ENCODE data around the gene SYT13. TPM values are rescaled to one million over a fixed set of nuclear protein-coding genes. Genes with fewer than 3 reads are reported as not detected.

SYT13 gene
- total RNA-seq, 3 donors from 2014 or later, result 7.5 to 28.6 (median 22.7) TPM

- no peak overlapping the region for H3K4me3 ChIP-seq
- intact Hi-C loops (cut with DNase I, micrococcal nuclease), result no loop called here
- ATAC-seq, result no peak
- TF ChIP-seq CTCF (IDR thresholded peaks at IDR 0.05), result no peak
- H3K9me3 ChIP-seq, result no peaks in the 10 kb centered on the region
- no peaks in the 10 kb centered on the region for H3K36me3 ChIP-seq (ENCODE audit: low read depth)
- no peak for DNase-seq
- H3K4me1 ChIP-seq (ENCODE audit: low read depth), result no peaks in the 10 kb centered on the region
These were observed 60.9 kb downstream of the SYT13 start for GRCh38 chr11:45225277-45225676.

- ATAC-seq (no peak), DNase-seq (no peak)
- TF ChIP-seq CTCF (IDR thresholded peaks at IDR 0.05), result no peak
- intact Hi-C loops (cut with DNase I, micrococcal nuclease), result no loop called here
- Histone ChIP-seq H3K36me3 (ENCODE audit: low read depth) (no peaks in the 10 kb centered on the region), H3K4me3 (no peak overlapping the region), H3K4me1 (ENCODE audit: low read depth) (no peaks in the 10 kb centered on the region), H3K9me3 (no peaks in the 10 kb centered on the region)
These were observed 61.4 kb downstream of the SYT13 start for GRCh38 chr11:45224766-45225165.

DNA sequence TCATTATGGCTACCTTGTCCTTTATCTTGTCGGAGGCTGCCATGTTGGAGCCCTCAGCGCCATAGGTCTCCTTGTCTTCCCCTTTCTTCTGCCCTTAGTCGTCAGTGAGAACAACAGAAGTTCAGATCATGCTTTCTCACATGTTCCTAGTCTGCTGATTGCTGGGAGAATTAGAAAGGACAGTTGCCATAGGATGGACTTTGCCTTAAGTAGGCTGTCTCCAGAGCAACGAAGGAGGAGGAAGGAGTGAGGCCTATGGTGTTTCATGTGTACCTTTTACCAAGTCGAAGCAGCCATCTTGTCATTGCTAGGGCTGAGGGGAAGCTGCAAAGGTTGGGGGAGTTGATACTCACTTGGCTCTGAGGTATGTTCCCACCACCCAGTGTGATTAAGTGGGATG is 62.6 kb downstream of the SYT13 start:
- no peak for ATAC-seq
- intact Hi-C loops (cut with DNase I, micrococcal nuclease), result no loop called here
- DNase-seq, result no peak
- Histone ChIP-seq H3K36me3 (ENCODE audit: low read depth) (no peaks in the 10 kb centered on the region), H3K4me1 (ENCODE audit: low read depth) (no peaks in the 10 kb centered on the region), H3K9me3 (no peaks in the 10 kb centered on the region), H3K4me3 (no peak overlapping the region)
- no peak for TF ChIP-seq CTCF (IDR thresholded peaks at IDR 0.05)

- no peaks in the 10 kb centered on the region for H3K4me1 ChIP-seq (ENCODE audit: low read depth)
- no peak overlapping the region for H3K4me3 ChIP-seq
- intact Hi-C loops (cut with DNase I, micrococcal nuclease), result no loop called here
- no peaks in the 10 kb centered on the region for H3K9me3 ChIP-seq
- DNase-seq (no peak), ATAC-seq (no peak)
- TF ChIP-seq CTCF (IDR thresholded peaks at IDR 0.05), result no peak
- no peaks in the 10 kb centered on the region for H3K36me3 ChIP-seq (ENCODE audit: low read depth)
These were observed 66.7 kb downstream of the SYT13 start for GRCh38 chr11:45219411-45219810.

GRCh38 chr11:45218705-45219104 is 67.4 kb downstream of the SYT13 start:
- no peak for TF ChIP-seq CTCF (IDR thresholded peaks at IDR 0.05)
- ATAC-seq (no peak), DNase-seq (no peak)
- Histone ChIP-seq H3K36me3 (ENCODE audit: low read depth) (no peaks in the 10 kb centered on the region), H3K4me3 (no peak overlapping the region), H3K4me1 (ENCODE audit: low read depth) (no peaks in the 10 kb centered on the region), H3K9me3 (no peaks in the 10 kb centered on the region)
- intact Hi-C loops (cut with DNase I, micrococcal nuclease), result no loop called here

DNA sequence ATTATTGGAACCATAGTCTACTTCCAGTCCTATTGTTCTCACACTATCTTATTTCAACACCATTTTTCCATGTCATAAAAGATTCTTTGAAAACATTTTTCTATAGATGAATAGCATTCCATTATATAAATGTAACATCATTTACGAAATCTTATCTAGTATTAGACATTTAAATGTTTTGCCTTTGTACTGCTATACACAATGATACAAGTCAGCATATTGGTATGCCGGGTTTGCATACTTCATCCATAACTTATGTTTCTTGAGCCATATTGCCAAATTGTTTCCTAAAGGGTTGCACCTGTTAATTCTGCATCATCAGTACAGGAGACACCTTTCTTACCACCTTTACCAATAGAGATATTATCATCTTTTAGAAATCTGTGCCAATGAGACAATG is 68.2 kb downstream of the SYT13 start:
- H3K36me3 ChIP-seq (ENCODE audit: low read depth), result no peaks in the 10 kb centered on the region
- intact Hi-C loops (cut with DNase I, micrococcal nuclease), result no loop called here
- DNase-seq (no peak), ATAC-seq (no peak)
- H3K9me3 ChIP-seq, result no peaks in the 10 kb centered on the region
- no peaks in the 10 kb centered on the region for H3K4me1 ChIP-seq (ENCODE audit: low read depth)
- H3K4me3 ChIP-seq, result no peak overlapping the region
- TF ChIP-seq CTCF (IDR thresholded peaks at IDR 0.05), result no peak

Measured in mucosa of descending colon (tissue), 3 donors.